ENCODE data around the gene ATG2B.

The ATG2B gene

GRCh38 chr14:96280104-96280503 is 83.0 kb downstream of the ATG2B start:
- no peak for TF ChIP-seq CTCF (conservative IDR thresholded peaks at IDR 0.05; ENCODE audit: control insufficient read depth, insufficient read depth, low read depth, low read length)
- DNase-seq (ENCODE audit: low read depth) = no peak

GRCh38 chr14:96279564-96279963 is 83.6 kb downstream of the ATG2B start:
- no peak overlapping the region for H3K4me3 ChIP-seq (ENCODE audit: control insufficient read depth, low read depth, low read length)
- no peak for DNase-seq (ENCODE audit: low read depth)
- no peak for TF ChIP-seq CTCF (conservative IDR thresholded peaks at IDR 0.05; ENCODE audit: control insufficient read depth, insufficient read depth, low read depth, low read length)

More at GRCh38 chr14:96280104-96280503, 83.0 kb downstream of the ATG2B start:
- H3K4me3 ChIP-seq (ENCODE audit: control insufficient read depth, low read depth, low read length) = no peak overlapping the region

GRCh38 chr14:96277890-96278289 is 85.3 kb downstream of the ATG2B start:
- H3K4me3 ChIP-seq (ENCODE audit: control insufficient read depth, low read depth, low read length) = no peak overlapping the region
- no peak for DNase-seq (ENCODE audit: low read depth)

GRCh38 chr14:96275177-96276112 is 87.7 kb downstream of the ATG2B start:
- DNase-seq (ENCODE audit: low read depth) = peak; percentile 79
- peak; percentile 96 for TF ChIP-seq CTCF (conservative IDR thresholded peaks at IDR 0.05; ENCODE audit: control insufficient read depth, insufficient read depth, low read depth, low read length)
- no peak overlapping the region for H3K4me3 ChIP-seq (ENCODE audit: control insufficient read depth, low read depth, low read length)

More at GRCh38 chr14:96277890-96278289, 85.3 kb downstream of the ATG2B start:
- no peak for TF ChIP-seq CTCF (conservative IDR thresholded peaks at IDR 0.05; ENCODE audit: control insufficient read depth, insufficient read depth, low read depth, low read length)

- TF ChIP-seq CTCF (conservative IDR thresholded peaks at IDR 0.05; ENCODE audit: control insufficient read depth, insufficient read depth, low read depth, low read length) = no peak
- peak; percentile 73 for DNase-seq (ENCODE audit: low read depth)
- no peak overlapping the region for H3K4me3 ChIP-seq (ENCODE audit: control insufficient read depth, low read depth, low read length)
Measured at GRCh38 chr14:96274543-96274942, 88.6 kb downstream of the ATG2B start.

GRCh38 chr14:96274122-96274521 is 89.0 kb downstream of the ATG2B start:
- no peak for DNase-seq (ENCODE audit: low read depth)
- H3K4me3 ChIP-seq (ENCODE audit: control insufficient read depth, low read depth, low read length) = no peak overlapping the region
- no peak for TF ChIP-seq CTCF (conservative IDR thresholded peaks at IDR 0.05; ENCODE audit: control insufficient read depth, insufficient read depth, low read depth, low read length)

Measured in fibroblast of mammary gland (primary cell).